IMR-90 (cell line): ENCODE data around the gene SOX8. TPM values are rescaled to one million over a fixed set of nuclear protein-coding genes. Genes with fewer than 3 reads are reported as not detected.

ENCODE experiments used
- ATAC-seq: fragments of 200-7000 bp; cut with Tn5 transposase; 2 replicates; pipeline ENCODE4 v1.9.1; 2020; ENCODE audit warnings: low read depth, mild to moderate bottlenecking, moderate library complexity
- BruUV-seq: library from RNA; stranded (reverse); fragments of 400-500 nt; replicated peaks from 2 replicates; lab custom pipeline; 2021; lab: Mats Ljungman, UMichigan
- CTCF ChIA-PET: fragments of 300-600 bp; formaldehyde crosslinking; extraction: SDS; loops from one replicate; lab custom pipeline; 2021; ENCODE audit warnings: antibody characterized with exemption; lab: Yijun Ruan, JAX
- POLR2A ChIA-PET: fragments of 300-600 bp; sonication (Branson Sonifier 250); formaldehyde crosslinking; loops from one replicate; lab custom pipeline; 2022; ENCODE audit warnings: antibody characterized with exemption; ENCODE audit not compliant: unreplicated experiment; lab: Charles Lee
- DNase-seq: peaks from one replicate; pipeline ENCODE4 v3.0.0; 2013
- H2AFZ ChIP-seq: replicated peaks from 2 replicates; pipeline ENCODE3; 2013; ENCODE audit warnings: low read length, mild to moderate bottlenecking; ENCODE audit not compliant: poor library complexity
- H2AK5ac ChIP-seq: 2 replicates; pipeline ENCODE4 v1.6.1; 2013; ENCODE audit warnings: low read depth, low read length, inconsistent platforms
- H2AK9ac ChIP-seq: replicated peaks from 2 replicates; pipeline ENCODE3; 2013; ENCODE audit warnings: mild to moderate bottlenecking, low read depth, low read length, moderate library complexity; ENCODE audit not compliant: poor library complexity
- H2BK120ac ChIP-seq: 2 replicates; pipeline ENCODE4 v1.6.1; 2013; ENCODE audit warnings: low read depth, low read length, inconsistent platforms
- H2BK15ac ChIP-seq: 3 replicates; pipeline ENCODE4 v1.6.1; 2013; ENCODE audit warnings: low read depth, low read length, inconsistent platforms
- H2BK20ac ChIP-seq: 2 replicates; pipeline ENCODE4 v1.6.1; 2013; ENCODE audit warnings: low read depth, mild to moderate bottlenecking, inconsistent platforms, low read length, moderate library complexity
- H2BK5ac ChIP-seq: 2 replicates; pipeline ENCODE4 v1.6.1; 2013; ENCODE audit warnings: mild to moderate bottlenecking, low read depth, low read length, inconsistent platforms; ENCODE audit not compliant: poor library complexity, severe bottlenecking
- H3K14ac ChIP-seq: replicated peaks from 2 replicates; pipeline ENCODE4 v1.6.1; 2013; ENCODE audit warnings: low read depth, low read length, inconsistent platforms
- H3K18ac ChIP-seq: 2 replicates; pipeline ENCODE4 v1.6.1; 2013; ENCODE audit warnings: low read depth, low read length, control low read depth
- H3K23ac ChIP-seq: 2 replicates; pipeline ENCODE4 v1.6.1; 2013; ENCODE audit warnings: low read depth, low read length, inconsistent platforms
- H3K27ac ChIP-seq: 2 replicates; pipeline ENCODE4 v1.5.1; 2013; ENCODE audit warnings: mild to moderate bottlenecking, control low read depth, low read length; ENCODE audit not compliant: insufficient read depth
- H3K27me3 ChIP-seq: 2 replicates; pipeline ENCODE4 v1.6.1; 2013; ENCODE audit warnings: low read length; ENCODE audit not compliant: control insufficient read depth, insufficient read depth
- H3K36me3 ChIP-seq: 2 replicates; pipeline ENCODE4 v1.6.1; 2013; ENCODE audit warnings: low read length, mixed read lengths; ENCODE audit not compliant: control insufficient read depth, insufficient read depth
- H3K4ac ChIP-seq: 2 replicates; pipeline ENCODE4 v1.6.1; 2013; ENCODE audit warnings: low read depth, low read length, inconsistent platforms
- H3K4me1 ChIP-seq: 2 replicates; pipeline ENCODE4 v1.6.1; 2013; ENCODE audit warnings: low read length, mixed read lengths; ENCODE audit not compliant: control insufficient read depth, insufficient read depth
- H3K4me2 ChIP-seq: 2 replicates; pipeline ENCODE4 v1.6.1; 2013; ENCODE audit warnings: low read depth, mild to moderate bottlenecking, control low read depth, low read length, moderate library complexity
- H3K4me3 ChIP-seq: 2 replicates; pipeline ENCODE4 v1.5.1; 2013; ENCODE audit warnings: low read depth, mild to moderate bottlenecking, control low read depth, low read length, moderate library complexity; ENCODE audit not compliant: insufficient read depth
- H3K56ac ChIP-seq: 2 replicates; pipeline ENCODE4 v1.6.1; 2013; ENCODE audit warnings: low read length, inconsistent platforms; ENCODE audit not compliant: insufficient read depth; ENCODE audit errors: extremely low read depth
- H3K79me1 ChIP-seq, 2 experiments: 2 replicates each; pipeline ENCODE4 v1.6.1; 2013; ENCODE audit warnings: low read length in 2 of 2, inconsistent platforms in 1 of 2, low read depth in 1 of 2
- H3K9ac ChIP-seq: 2 replicates; pipeline ENCODE4 v1.6.1; 2013; ENCODE audit warnings: low read depth, low read length, control low read depth
- H3K9me1 ChIP-seq: 2 replicates; pipeline ENCODE4 v1.6.1; 2013; ENCODE audit warnings: low read length, inconsistent platforms; ENCODE audit not compliant: insufficient read depth
- H3K9me3 ChIP-seq: 2 replicates; pipeline ENCODE4 v1.6.1; 2013; ENCODE audit warnings: low read length; ENCODE audit not compliant: control insufficient read depth, insufficient read depth
- H4K20me1 ChIP-seq: 2 replicates; pipeline ENCODE4 v1.6.1; 2013; ENCODE audit warnings: low read length, inconsistent platforms; ENCODE audit not compliant: insufficient read depth
- H4K5ac ChIP-seq: 2 replicates; pipeline ENCODE4 v1.6.1; 2013; ENCODE audit warnings: mild to moderate bottlenecking, low read depth, low read length, control low read depth
- H4K8ac ChIP-seq, 2 experiments: 2 replicates each; pipeline ENCODE4 v1.6.1; 2013; ENCODE audit warnings: low read depth in 2 of 2, low read length in 2 of 2, control low read depth in 1 of 2, inconsistent platforms in 1 of 2
- H4K91ac ChIP-seq: 2 replicates; pipeline ENCODE4 v1.6.1; 2013; ENCODE audit warnings: low read depth, low read length, inconsistent platforms; ENCODE audit not compliant: insufficient read depth
- BHLHE40 ChIP-seq: fragments of 150-350 bp; IDR thresholded peaks from 2 replicates; pipeline ENCODE4 v1.6.1; 2016; ENCODE audit warnings: mild to moderate bottlenecking, low read depth, low read length
- CEBPB ChIP-seq: IDR thresholded peaks from 2 replicates; pipeline ENCODE4 v1.6.1; 2012; ENCODE audit warnings: low read depth, low read length, improper control_type of control experiment
- CHD1 ChIP-seq: IDR thresholded peaks from 2 replicates; pipeline ENCODE4 v1.6.1; 2012; ENCODE audit warnings: low read depth, low read length, improper control_type of control experiment
- CTCF ChIP-seq: conservative IDR thresholded peaks from 2 replicates; pipeline ENCODE4 v1.5.1; 2012; ENCODE audit warnings: mild to moderate bottlenecking, low read depth, low read length, improper control_type of control experiment
- ELK1 ChIP-seq: fragments of 150-350 bp; IDR thresholded peaks from 2 replicates; pipeline ENCODE4 v1.6.1; 2016; ENCODE audit warnings: low read depth, mild to moderate bottlenecking, low read length, moderate library complexity, borderline replicate concordance
- FOS ChIP-seq: fragments of 150-350 bp; IDR thresholded peaks from 2 replicates; pipeline ENCODE4 v1.6.1; 2016; ENCODE audit warnings: low read depth, low read length
- MAFK ChIP-seq: IDR thresholded peaks from 2 replicates; pipeline ENCODE4 v1.6.1; 2012; ENCODE audit warnings: low read depth, low read length, improper control_type of control experiment
- MAZ ChIP-seq: IDR thresholded peaks from 2 replicates; pipeline ENCODE4 v1.6.1; 2012; ENCODE audit warnings: low read depth, mild to moderate bottlenecking, low read length, improper control_type of control experiment, moderate library complexity, borderline replicate concordance
- MXI1 ChIP-seq: IDR thresholded peaks from 2 replicates; pipeline ENCODE4 v1.6.1; 2012; ENCODE audit warnings: low read depth, mild to moderate bottlenecking, low read length, moderate library complexity, borderline replicate concordance
- NFE2L2 ChIP-seq: fragments of 150-350 bp; IDR thresholded peaks from 2 replicates; pipeline ENCODE4 v1.6.1; 2016; ENCODE audit warnings: low read depth, mild to moderate bottlenecking, low read length
- POLR2A ChIP-seq: IDR thresholded peaks from 2 replicates; pipeline ENCODE4 v1.6.1; 2012; ENCODE audit warnings: mild to moderate bottlenecking, low read depth, low read length
- RAD21 ChIP-seq: IDR thresholded peaks from 2 replicates; pipeline ENCODE4 v1.6.1; 2012; ENCODE audit warnings: low read length, improper control_type of control experiment
- RCOR1 ChIP-seq: IDR thresholded peaks from 2 replicates; pipeline ENCODE4 v1.6.1; 2012; ENCODE audit warnings: mild to moderate bottlenecking, low read length, improper control_type of control experiment; ENCODE audit not compliant: insufficient replicate concordance
- RFX5 ChIP-seq: IDR thresholded peaks from 2 replicates; pipeline ENCODE4 v1.8.0; 2012; ENCODE audit warnings: low read depth, mild to moderate bottlenecking, low read length, moderate library complexity
- SMC3 ChIP-seq: fragments of 150-350 bp; IDR thresholded peaks from 2 replicates; pipeline ENCODE4 v1.6.1; 2016; ENCODE audit warnings: low read depth, mild to moderate bottlenecking, antibody characterized with exemption, low read length, moderate library complexity
- USF2 ChIP-seq: fragments of 150-350 bp; IDR thresholded peaks from 2 replicates; pipeline ENCODE4 v1.6.1; 2017; ENCODE audit warnings: mild to moderate bottlenecking, antibody characterized with exemption, low read length, low read depth
- WGBS, 2 experiments: methylation state at CpG; one replicate each; pipeline versions ENCODE4 v1.1.5 to v1.1.7; 2013; ENCODE audit warnings: missing lambda C conversion rate in 2 of 2; ENCODE audit not compliant: insufficient read length in 1 of 2; ENCODE audit errors: extremely low coverage in 2 of 2; 5-methylcytosine and 5-hydroxymethylcytosine counted together
- dilution Hi-C: fragments of 300-500 bp; cut with HindIII; formaldehyde crosslinking; loops from one replicate; pipeline ENCODE4 v1.14.3; 2018; ENCODE audit warnings: low sequenced_read_pairs; ENCODE audit not compliant: unreplicated experiment
- in situ Hi-C: fragments of 300-500 bp; cut with MboI; formaldehyde crosslinking; loops from 3 replicates; pipeline ENCODE4 v1.14.3; 2019; ENCODE audit warnings: low sequenced_read_pairs, inconsistent platforms, mixed read lengths
- intact Hi-C: fragments of 100-400 bp; cut with micrococcal nuclease; formaldehyde crosslinking; loops from 2 replicates; pipeline ENCODE4 v1.10.0; 2022
- polyA plus RNA-seq, 3 experiments: library from polyadenylated mRNA; depleted of rRNA; stranded (reverse); fragments of >200 nt; gene quantifications; 2 replicates each; pipeline ENCODE4 v1.2.3, GENCODE V29; 2012; ENCODE audit warnings: low replicate concordance in 1 of 3
- total RNA-seq: library from RNA; depleted of rRNA; stranded (reverse); fragments of >200 nt; gene quantifications from 2 replicates; pipeline ENCODE4 v1.2.3, GENCODE V29; 2012

The SOX8 gene
- total and polyA plus RNA-seq, 2 of the 4 experiments (the other 2 are of a cell fraction), result under 0.01 to 0.26 TPM

- 57% methylated on average over 3 of the region's 8 CpGs; no CpG with 5 or more reads in 1 of the 2 experiments for WGBS, 2 experiments
- no peak overlapping the region for H3K9ac ChIP-seq
- POLR2A ChIA-PET, result no interaction called here
- H3K36me3 ChIP-seq, result peaks cover 12% of the 10 kb centered on the region; the same call in 1 of the 2 replicates
- no peak for DNase-seq
- H3K4me1 ChIP-seq, result peaks cover 8% of the 10 kb centered on the region
- H3K18ac ChIP-seq, result no peak overlapping the region
- H3K9me3 ChIP-seq, result peaks cover 12% of the 10 kb centered on the region; the same call in 1 of the 2 replicates
- CTCF ChIA-PET, result no interaction called here
- H4K5ac ChIP-seq, result no peak overlapping the region
- ATAC-seq, result no peak
- H2BK20ac ChIP-seq, result no peak overlapping the region
- peaks cover 10% of the 10 kb centered on the region; the same call in 1 of the 2 replicates for H3K27me3 ChIP-seq
- no peak overlapping the region for H2AK5ac ChIP-seq
- no peak overlapping the region for H3K4me2 ChIP-seq
- H3K9me1 ChIP-seq, result peaks cover 7% of the 10 kb centered on the region
- H2AK9ac ChIP-seq, result no peak overlapping the region
- BruUV-seq, result no TSS peak
- no peak overlapping the region for H2BK120ac ChIP-seq
- peaks cover 11 to 14% of the 10 kb centered on the region in 2 experiments for H3K79me1 ChIP-seq
- dilution Hi-C loops, result no loop called here
- no peak overlapping the region for H2BK15ac ChIP-seq
- TF ChIP-seq MAFK (no peak), MAZ (no peak), RFX5 (no peak), FOS (no peak), MXI1 (no peak), CEBPB (no peak), SMC3 (no peak), BHLHE40 (no peak), NFE2L2 (no peak), CHD1 (no peak), USF2 (no peak), CTCF (no peak), ELK1 (no peak), RCOR1 (no peak), POLR2A (no peak), RAD21 (no peak)
- no peak overlapping the region for H3K27ac ChIP-seq
- in situ Hi-C loops, result no loop called here
- no peak overlapping the region for H3K23ac ChIP-seq
- no peak overlapping the region for H3K56ac ChIP-seq
- H4K91ac ChIP-seq, result no peak overlapping the region
- no peak overlapping the region for H3K14ac ChIP-seq
- no peak overlapping the region for H4K8ac ChIP-seq
- 0 out of 2 replicates have a peak, but pooled peaks cover under 1% of the 10 kb centered on the region for H4K20me1 ChIP-seq
- H3K4ac ChIP-seq, result no peak overlapping the region
- no peak overlapping the region for H2AFZ ChIP-seq
- no peak overlapping the region for H3K4me3 ChIP-seq
- H2BK5ac ChIP-seq, result no peak overlapping the region
- intact Hi-C loops, result no loop called here
Measured at GRCh38 chr16:968620-969019, 12.9 kb upstream of the SOX8 start.
